ENCODE results near the gene HOXB2.
"Not testable (repeated sequence)": the region's sequence is repeated elsewhere in the genome, so short reads cannot be mapped to it uniquely, and the experiment has no call there.

HOXB2 gene

DNA sequence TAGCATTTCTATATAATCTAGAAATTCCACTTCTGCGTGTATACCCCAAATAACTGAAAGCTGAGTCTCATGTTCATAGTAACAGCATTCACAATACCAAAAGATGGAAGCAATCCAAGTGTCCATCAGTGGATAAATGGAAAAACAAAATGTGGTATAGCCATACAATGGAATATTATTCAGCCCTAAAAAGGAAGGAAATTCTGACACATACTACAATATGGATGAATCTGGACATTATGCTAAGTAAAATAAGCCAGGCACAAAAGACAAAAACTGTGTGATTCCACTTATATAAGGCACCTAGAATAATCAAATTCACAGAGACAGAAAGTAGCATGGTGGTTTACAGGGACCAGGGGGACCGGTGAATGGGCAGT lies 34.5 kb downstream of the HOXB2 start:
- TF ChIP-seq EZH2 (IDR thresholded peaks at IDR 0.05; ENCODE audit: borderline replicate concordance, low read length) (no peak), CTCF (IDR thresholded peaks at IDR 0.05; ENCODE audit: low read length) (no peak)
- H3K9me3 ChIP-seq (ENCODE audit: low read length) = no peaks in the 10 kb centered on the region
- H3K4me2 ChIP-seq (ENCODE audit: low read length) = no peak overlapping the region
- H3K36me3 ChIP-seq (ENCODE audit: insufficient read depth, low read length) = no peaks in the 10 kb centered on the region
- H2AFZ ChIP-seq (ENCODE audit: low read length) = no peak overlapping the region
- H3K9ac ChIP-seq (ENCODE audit: low read length) = no peak overlapping the region
- H4K20me1 ChIP-seq (ENCODE audit: insufficient read depth, low read length) = no peaks in the 10 kb centered on the region
- H3K79me2 ChIP-seq (ENCODE audit: insufficient read depth, low read length) = no peaks in the 10 kb centered on the region
- H3F3A ChIP-seq (ENCODE audit: insufficient read depth, low read length) = no peaks in the 10 kb centered on the region
- no peak overlapping the region for H3K4me3 ChIP-seq (ENCODE audit: low read depth, low read length, poor library complexity, severe bottlenecking)
- H3K9me2 ChIP-seq (ENCODE audit: low read depth, low read length) = no peaks in the 10 kb centered on the region
- H3K4me1 ChIP-seq (ENCODE audit: insufficient read depth, low read length, severe bottlenecking) = no peaks in the 10 kb centered on the region
- no peak overlapping the region for H3K27ac ChIP-seq (ENCODE audit: low read depth, low read length, poor library complexity, severe bottlenecking)
- no peaks in the 10 kb centered on the region for H3K27me3 ChIP-seq (ENCODE audit: insufficient read depth, low read length)

GRCh38 chr17:48509708-48510107 lies 35.2 kb downstream of the HOXB2 start:
- H3K9me2 ChIP-seq (ENCODE audit: low read depth, low read length); H3K27me3 ChIP-seq (ENCODE audit: insufficient read depth, low read length); H3K79me2 ChIP-seq (ENCODE audit: insufficient read depth, low read length); H2AFZ ChIP-seq (ENCODE audit: low read length); H3K4me2 ChIP-seq (ENCODE audit: low read length); H3K36me3 ChIP-seq (ENCODE audit: insufficient read depth, low read length); H3K4me3 ChIP-seq (ENCODE audit: low read depth, low read length, poor library complexity, severe bottlenecking); H3K9me3 ChIP-seq (ENCODE audit: low read length); H4K20me1 ChIP-seq (ENCODE audit: insufficient read depth, low read length); H3K9ac ChIP-seq (ENCODE audit: low read length); H3F3A ChIP-seq (ENCODE audit: insufficient read depth, low read length); H3K4me1 ChIP-seq (ENCODE audit: insufficient read depth, low read length, severe bottlenecking); H3K27ac ChIP-seq (ENCODE audit: low read depth, low read length, poor library complexity, severe bottlenecking): not testable (repeated sequence)

- no peaks in the 10 kb centered on the region; the same call in none of the 2 replicates for H3K27me3 ChIP-seq (ENCODE audit: insufficient read depth, low read length)
- no peak overlapping the region for H2AFZ ChIP-seq (ENCODE audit: low read length)
- H3K79me2 ChIP-seq (ENCODE audit: insufficient read depth, low read length) = no peaks in the 10 kb centered on the region
- H3K27ac ChIP-seq (ENCODE audit: low read depth, low read length, poor library complexity, severe bottlenecking) = no peak overlapping the region
- no peaks in the 10 kb centered on the region for H3K36me3 ChIP-seq (ENCODE audit: insufficient read depth, low read length)
- no peak overlapping the region for H3K9ac ChIP-seq (ENCODE audit: low read length)
- no peak overlapping the region for H3K4me2 ChIP-seq (ENCODE audit: low read length)
- H3K4me3 ChIP-seq (ENCODE audit: low read depth, low read length, poor library complexity, severe bottlenecking) = no peak overlapping the region
- no peaks in the 10 kb centered on the region for H3K4me1 ChIP-seq (ENCODE audit: insufficient read depth, low read length, severe bottlenecking)
- H3K9me2 ChIP-seq (ENCODE audit: low read depth, low read length) = no peaks in the 10 kb centered on the region
- H3K9me3 ChIP-seq (ENCODE audit: low read length) = no peaks in the 10 kb centered on the region
- no peaks in the 10 kb centered on the region for H4K20me1 ChIP-seq (ENCODE audit: insufficient read depth, low read length)
- TF ChIP-seq CTCF (IDR thresholded peaks at IDR 0.05; ENCODE audit: low read length) (no peak), EZH2 (IDR thresholded peaks at IDR 0.05; ENCODE audit: borderline replicate concordance, low read length) (no peak)
- no peaks in the 10 kb centered on the region for H3F3A ChIP-seq (ENCODE audit: insufficient read depth, low read length)
Observed at GRCh38 chr17:48506246-48506645, 38.7 kb downstream of the HOXB2 start.

GRCh38 chr17:48505788-48506187 lies 39.1 kb downstream of the HOXB2 start:
- H3K9ac ChIP-seq (ENCODE audit: low read length) = no peak overlapping the region
- no peaks in the 10 kb centered on the region for H3K9me2 ChIP-seq (ENCODE audit: low read depth, low read length)
- no peaks in the 10 kb centered on the region for H4K20me1 ChIP-seq (ENCODE audit: insufficient read depth, low read length)
- no peaks in the 10 kb centered on the region for H3K4me1 ChIP-seq (ENCODE audit: insufficient read depth, low read length, severe bottlenecking)
- H3K4me2 ChIP-seq (ENCODE audit: low read length) = no peak overlapping the region
- no peaks in the 10 kb centered on the region for H3F3A ChIP-seq (ENCODE audit: insufficient read depth, low read length)
- H3K27ac ChIP-seq (ENCODE audit: low read depth, low read length, poor library complexity, severe bottlenecking) = no peak overlapping the region
- H3K4me3 ChIP-seq (ENCODE audit: low read depth, low read length, poor library complexity, severe bottlenecking) = no peak overlapping the region
- H2AFZ ChIP-seq (ENCODE audit: low read length) = no peak overlapping the region
- no peak for TF ChIP-seq EZH2 (IDR thresholded peaks at IDR 0.05; ENCODE audit: borderline replicate concordance, low read length)
- no peak for TF ChIP-seq CTCF (IDR thresholded peaks at IDR 0.05; ENCODE audit: low read length)
- H3K36me3 ChIP-seq (ENCODE audit: insufficient read depth, low read length) = no peaks in the 10 kb centered on the region
- H3K79me2 ChIP-seq (ENCODE audit: insufficient read depth, low read length) = no peaks in the 10 kb centered on the region
- no peaks in the 10 kb centered on the region for H3K9me3 ChIP-seq (ENCODE audit: low read length)
- no peaks in the 10 kb centered on the region; the same call in none of the 2 replicates for H3K27me3 ChIP-seq (ENCODE audit: insufficient read depth, low read length)
